Loucy (cell line): ENCODE measurements around the gene PTPRN2.

Experiments used
- CTCF ChIP-seq: fragments of 200-600 bp; sonication (generic); conservative IDR thresholded peaks from 2 replicates; pipeline ENCODE4 v1.5.1; 2014; ENCODE audit warnings: mild to moderate bottlenecking, antibody characterized with exemption, low read length
- EZH2phosphoT487 ChIP-seq: fragments of 200-600 bp; IDR thresholded peaks from 2 replicates; pipeline ENCODE4 v1.6.1; 2018; ENCODE audit warnings: antibody characterized with exemption, mild to moderate bottlenecking, moderate library complexity, borderline replicate concordance

GRCh38 chr7:157717211-157718174 lies 870.1 kb downstream of the PTPRN2 start:
- TF ChIP-seq CTCF (no peak), EZH2phosphoT487 (no peak)
